Urinary bladder (tissue), 4 donors: Measurements from ENCODE around the gene TBCK. TPM values are rescaled to one million over a fixed set of nuclear protein-coding genes. Genes with fewer than 3 reads are reported as not detected.

Experiments used
- DNase-seq: peaks from one replicate; pipeline ENCODE4 v3.0.0-alpha.2; 2015; ENCODE audit errors: extremely low spot score
- H3K27ac ChIP-seq: one replicate; pipeline ENCODE4 v1.5.1; 2013; ENCODE audit warnings: low read depth, mild to moderate bottlenecking, moderate library complexity
- H3K36me3 ChIP-seq: one replicate; pipeline ENCODE4 v1.6.1; 2013; ENCODE audit warnings: mild to moderate bottlenecking, moderate library complexity; ENCODE audit not compliant: insufficient read depth
- H3K4me1 ChIP-seq: one replicate; pipeline ENCODE4 v1.6.1; 2013; ENCODE audit warnings: mild to moderate bottlenecking, moderate library complexity; ENCODE audit not compliant: insufficient read depth
- H3K4me3 ChIP-seq: one replicate; pipeline ENCODE4 v1.5.1; 2013; ENCODE audit warnings: low read depth, low read length
- WGBS: extraction: QIAGEN DNeasy Blood & Tissue Kit; methylation state at CpG from one replicate; pipeline ENCODE4 v1.1.7; 2013; 5-methylcytosine and 5-hydroxymethylcytosine counted together
- polyA plus RNA-seq: library from polyadenylated mRNA; stranded (reverse); fragments of 200-250 nt; gene quantifications from one replicate; pipeline ENCODE4 v1.2.3, GENCODE V29; 2013
- total RNA-seq: library from RNA; depleted of rRNA; stranded (reverse); fragments of >200 nt; gene quantifications from one replicate; pipeline ENCODE4 v1.2.3, GENCODE V29; 2014
- donor health status: healthy with polysubstance abuse.
- donor health status: healthy.

The TBCK gene
- total RNA-seq (113 TPM), polyA plus RNA-seq (14.1 TPM)

DNA sequence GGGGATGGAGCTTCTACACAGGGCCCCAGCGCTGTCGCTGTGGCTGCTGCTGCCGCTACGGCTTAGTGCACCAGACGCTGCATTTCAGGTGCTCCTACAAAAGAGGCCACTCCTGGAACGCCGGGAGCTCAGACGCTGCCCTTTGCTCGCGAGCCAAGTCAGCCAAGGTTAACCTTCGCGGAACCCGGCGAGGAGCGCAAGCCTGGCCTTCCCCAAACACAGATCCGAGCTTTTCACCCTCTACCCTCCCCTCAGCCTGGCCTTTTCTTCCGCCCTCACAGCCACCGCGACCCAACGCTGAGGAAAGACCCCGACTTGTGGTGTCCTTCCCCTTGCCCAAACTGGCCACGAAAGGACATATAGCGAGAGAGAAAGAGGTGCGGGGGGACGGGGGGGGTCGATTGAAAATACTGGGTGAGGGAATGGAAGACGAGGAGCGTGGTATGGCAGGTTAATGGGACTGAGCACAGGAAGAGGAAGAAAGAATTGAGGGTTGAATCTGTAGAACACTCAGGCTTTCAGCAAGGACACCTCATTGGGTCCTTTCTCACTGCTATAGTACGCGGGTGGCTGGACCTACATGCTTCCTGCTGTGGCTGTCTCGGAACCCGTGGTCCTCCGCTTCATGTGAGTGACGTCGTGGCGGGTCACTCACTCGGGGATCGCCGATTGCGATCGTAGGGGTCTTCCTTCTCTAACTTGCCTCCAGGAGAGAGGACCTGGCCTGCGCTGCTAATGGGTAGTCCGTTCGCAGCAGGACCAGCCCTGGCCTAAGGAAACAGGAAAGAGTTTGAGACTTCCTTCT is at the start of gene TBCK, which contains the start of gene AIMP1:
Gene TBCK, minus strand, starts transcription at position 242 of the 805 bp plus-strand sequence. CDS start 7,249 bp downstream, outside the sequence.
Gene AIMP1, plus strand, starts transcription at position 583 of the 805 bp plus-strand sequence. CDS start 8,460 bp downstream, outside the sequence.
- no peaks in the 10 kb centered on the region for H3K36me3 ChIP-seq
- H3K27ac ChIP-seq, result peak within 1 kb of the TSS; percentile 93
- peaks cover 3% of the 10 kb centered on the region for H3K4me1 ChIP-seq
- H3K4me3 ChIP-seq, result peak within 1 kb of the TSS; percentile 62
- peak; percentile 94 for DNase-seq
- under 1% methylated on average over 44 of the region's 44 CpGs for WGBS

DNA sequence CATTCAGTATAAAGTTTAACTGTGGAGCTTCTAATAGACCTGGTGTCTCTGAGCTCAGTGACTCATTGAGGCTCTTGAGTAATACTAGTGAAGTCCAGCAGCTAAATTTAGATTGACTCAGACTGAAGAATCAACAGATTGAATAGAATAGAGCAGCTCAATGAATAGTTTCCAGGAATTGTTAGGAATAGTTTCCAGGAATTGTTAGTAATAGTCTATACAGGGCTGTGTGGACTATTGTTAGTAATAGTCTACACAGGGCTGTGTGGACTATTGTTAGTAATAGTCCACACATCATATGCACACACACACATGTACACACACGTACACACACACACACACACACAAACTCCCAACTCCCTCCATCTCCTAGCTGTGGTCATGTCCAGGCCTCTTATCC is 49.6 kb upstream of the TBCK start:
- Histone ChIP-seq H3K4me1 (no peaks in the 10 kb centered on the region), H3K27ac (no peak overlapping the region), H3K36me3 (peaks cover 1% of the 10 kb centered on the region), H3K4me3 (no peak overlapping the region)
- 77% methylated on average over 1 of the region's 1 CpG for WGBS
- no peak for DNase-seq

DNA sequence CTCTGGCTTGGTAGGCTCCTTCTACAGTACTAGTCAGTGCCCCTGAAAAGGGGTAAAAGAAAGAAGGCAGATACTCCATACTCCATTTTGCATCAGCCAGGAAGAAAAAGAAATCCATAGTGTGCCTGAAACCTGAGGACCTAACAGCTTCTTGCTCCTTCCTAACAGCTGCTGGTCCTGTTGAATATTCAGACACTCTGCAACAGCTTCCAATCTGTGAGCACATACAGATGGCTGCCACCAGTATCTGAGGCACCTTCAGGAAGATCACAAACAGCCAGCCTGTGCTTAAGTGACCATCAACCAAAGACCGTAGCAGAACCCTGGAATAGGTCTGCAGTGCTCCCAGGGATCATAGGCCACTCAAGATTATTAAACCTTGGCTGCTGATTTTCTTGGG is 48.3 kb upstream of the TBCK start:
- H3K4me3 ChIP-seq, result no peak overlapping the region
- H3K4me1 ChIP-seq, result no peaks in the 10 kb centered on the region
- peaks cover 1% of the 10 kb centered on the region for H3K36me3 ChIP-seq
- no peak for DNase-seq
- WGBS, result 87% methylated on average over 1 of the region's 1 CpG
- no peak overlapping the region for H3K27ac ChIP-seq

DNA sequence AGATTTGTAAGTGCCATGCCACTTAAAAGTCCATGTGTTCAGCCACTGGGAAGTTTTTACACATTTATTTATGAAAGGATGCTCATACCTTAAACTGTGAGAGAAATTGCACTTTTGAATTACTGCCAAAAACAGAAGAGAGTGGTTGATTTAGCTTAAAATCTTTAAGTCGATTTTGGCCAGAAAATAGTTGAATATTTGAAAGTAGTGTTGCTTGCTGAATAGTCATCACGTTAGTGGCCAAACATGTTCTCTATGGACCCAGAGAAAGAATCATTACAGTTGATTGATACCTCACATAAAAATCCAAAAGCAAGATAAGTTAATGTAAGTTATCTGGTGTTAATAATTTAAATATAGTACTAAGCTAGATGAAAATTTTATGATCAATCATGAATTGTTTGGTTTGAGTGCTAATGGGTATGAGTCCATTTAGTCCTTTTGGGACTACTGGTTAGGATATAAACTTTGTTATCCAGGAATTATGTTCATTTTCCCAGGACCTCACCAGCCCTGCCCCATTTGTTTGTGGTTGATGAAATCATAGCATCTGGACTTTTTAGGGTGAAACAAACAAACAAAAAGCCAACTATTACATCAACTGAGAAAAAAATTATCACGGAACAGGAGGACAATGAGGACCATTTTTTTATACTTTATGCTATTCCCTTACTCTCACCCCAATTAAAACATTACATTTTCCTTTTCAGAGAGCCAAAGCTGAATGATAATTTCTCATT is 46.2 kb upstream of the TBCK start:
- H3K36me3 ChIP-seq, result no peaks in the 10 kb centered on the region
- H3K4me1 ChIP-seq, result no peaks in the 10 kb centered on the region
- no peak overlapping the region for H3K4me3 ChIP-seq
- H3K27ac ChIP-seq, result no peak overlapping the region
- no peak for DNase-seq
- 76% methylated on average over 3 of the region's 3 CpGs for WGBS

DNA sequence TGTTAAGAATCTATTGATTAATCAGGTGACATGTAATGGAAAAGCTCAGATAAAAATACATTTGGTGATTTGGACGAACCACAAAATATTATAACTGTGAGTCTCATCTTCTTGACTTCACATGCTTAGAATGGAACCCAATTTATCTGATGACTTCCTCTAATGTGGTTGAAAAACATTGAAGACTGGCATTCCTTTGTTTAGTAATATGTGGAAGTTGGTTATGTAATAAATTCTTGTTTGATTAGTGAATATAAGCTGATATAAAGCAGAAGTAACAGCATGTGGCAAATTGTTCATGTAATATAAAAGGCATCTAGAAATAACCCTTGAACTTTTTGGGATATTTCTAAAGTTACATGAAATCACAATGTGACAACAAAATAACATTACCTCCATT is 42.9 kb upstream of the TBCK start:
- Histone ChIP-seq H3K4me3 (no peak overlapping the region), H3K36me3 (no peaks in the 10 kb centered on the region), H3K27ac (no peak overlapping the region), H3K4me1 (no peaks in the 10 kb centered on the region)
- WGBS, result 88% methylated on average over 1 of the region's 1 CpG
- DNase-seq, result no peak

DNA sequence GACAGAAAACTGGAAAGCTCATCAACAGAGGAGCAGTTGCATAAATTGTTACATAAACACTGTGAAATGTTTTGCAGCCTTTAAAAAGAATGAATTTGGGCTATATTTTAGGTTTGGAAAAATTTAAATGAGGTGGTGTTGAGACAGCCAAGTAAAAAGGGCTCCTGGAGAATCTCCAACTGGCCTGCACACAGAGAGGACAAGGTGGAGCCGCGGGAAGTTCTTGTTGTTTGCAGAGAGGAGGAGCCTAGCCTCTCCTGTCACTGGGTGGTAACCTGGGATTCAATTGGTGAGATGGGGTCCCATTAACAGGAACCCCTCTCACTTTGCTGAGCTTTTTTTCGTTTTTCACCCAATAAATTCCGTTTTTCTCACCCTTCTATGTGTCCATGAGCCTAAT is 39.2 kb upstream of the TBCK start:
- H3K4me1 ChIP-seq, result no peaks in the 10 kb centered on the region
- peaks cover 1% of the 10 kb centered on the region for H3K36me3 ChIP-seq
- no peak overlapping the region for H3K27ac ChIP-seq
- H3K4me3 ChIP-seq, result no peak overlapping the region
- WGBS, result 63% methylated on average over 4 of the region's 4 CpGs
- DNase-seq, result no peak

DNA sequence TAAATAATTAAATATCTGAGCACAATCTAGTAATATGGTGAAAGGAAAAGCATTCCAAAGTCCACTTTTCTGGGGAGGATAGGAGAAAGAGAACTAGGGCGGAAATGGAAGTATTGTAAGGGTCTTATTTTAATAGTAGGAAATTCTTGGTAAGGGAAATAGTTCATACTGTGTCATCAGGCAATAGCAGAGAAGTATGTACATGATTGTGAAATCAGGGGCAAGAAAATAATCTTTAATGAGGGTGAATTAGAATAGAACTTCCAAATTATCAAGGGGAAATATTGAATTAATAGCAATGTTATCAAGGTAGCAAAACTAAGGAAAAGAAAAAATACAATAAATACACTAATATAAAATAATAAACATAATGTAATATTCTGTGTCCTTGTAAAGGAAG is 37.8 kb upstream of the TBCK start:
- WGBS, result 93% methylated on average over 1 of the region's 1 CpG
- Histone ChIP-seq H3K36me3 (peaks cover 1% of the 10 kb centered on the region), H3K4me3 (no peak overlapping the region), H3K27ac (no peak overlapping the region), H3K4me1 (no peaks in the 10 kb centered on the region)
- no peak for DNase-seq

DNA sequence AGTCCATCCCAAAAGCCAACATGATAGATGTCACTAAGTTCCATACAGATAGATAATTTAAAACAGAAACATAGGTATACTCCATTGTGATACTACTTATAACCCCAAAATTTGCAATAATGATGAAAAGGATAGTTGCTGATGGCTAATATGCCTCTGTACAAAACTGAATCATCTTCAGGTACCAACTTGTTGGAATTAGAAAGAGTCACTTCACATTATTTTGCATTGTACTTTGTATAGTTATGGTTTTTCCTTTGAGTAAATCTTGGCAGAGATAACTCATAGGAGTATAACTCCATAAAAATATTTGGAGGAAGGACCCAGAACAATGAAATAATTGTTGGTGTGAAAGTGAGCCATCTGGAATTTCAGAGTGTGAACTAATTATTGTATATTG is 35.0 kb upstream of the TBCK start:
- Histone ChIP-seq H3K36me3 (peaks cover 1% of the 10 kb centered on the region), H3K4me3 (no peak overlapping the region), H3K27ac (no peak overlapping the region), H3K4me1 (no peaks in the 10 kb centered on the region)
- DNase-seq, result no peak

DNA sequence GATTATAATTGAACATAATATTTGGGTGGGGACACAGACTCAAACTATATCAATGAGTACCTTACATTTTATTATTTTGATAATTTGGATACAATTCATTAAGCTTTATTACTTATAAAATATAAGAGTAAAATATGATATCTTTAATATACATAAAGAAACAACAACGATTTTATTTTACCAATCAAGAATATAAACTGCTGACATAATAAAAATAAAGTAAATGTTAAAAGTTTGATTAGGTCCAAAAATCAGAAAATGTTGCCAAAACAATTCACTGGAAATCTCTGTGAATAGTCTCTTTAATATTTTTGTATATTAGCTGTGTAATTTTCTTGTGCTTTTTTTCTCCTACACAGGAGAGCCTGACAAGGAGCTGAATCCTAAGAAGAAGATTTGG is 31.2 kb upstream of the TBCK start:
- WGBS, result 94% methylated on average over 1 of the region's 1 CpG
- no peak for DNase-seq
- H3K27ac ChIP-seq, result no peak overlapping the region
- no peak overlapping the region for H3K4me3 ChIP-seq
- H3K4me1 ChIP-seq, result no peaks in the 10 kb centered on the region
- H3K36me3 ChIP-seq, result peaks cover 1% of the 10 kb centered on the region

DNA sequence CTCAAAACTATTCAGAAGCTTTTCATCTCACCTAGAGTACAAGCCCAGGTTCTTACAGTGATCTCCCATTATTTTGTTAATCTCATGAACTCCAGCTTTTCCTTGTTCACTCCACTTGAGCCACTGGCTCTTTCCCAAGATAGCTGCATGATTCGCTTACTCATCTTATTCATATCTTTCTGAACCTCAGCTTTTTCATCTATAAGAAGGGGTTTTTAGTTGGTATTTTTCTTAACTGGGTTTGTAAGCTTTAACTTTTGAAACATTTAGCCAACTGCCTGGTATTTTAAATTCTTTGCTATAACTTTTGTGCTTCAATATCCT is 28.6 kb upstream of the TBCK start:
- H3K27ac ChIP-seq, result no peak overlapping the region
- no peaks in the 10 kb centered on the region for H3K36me3 ChIP-seq
- no peak overlapping the region for H3K4me3 ChIP-seq
- WGBS, result 77% methylated on average over 1 of the region's 1 CpG
- no peak for DNase-seq
- H3K4me1 ChIP-seq, result no peaks in the 10 kb centered on the region

DNA sequence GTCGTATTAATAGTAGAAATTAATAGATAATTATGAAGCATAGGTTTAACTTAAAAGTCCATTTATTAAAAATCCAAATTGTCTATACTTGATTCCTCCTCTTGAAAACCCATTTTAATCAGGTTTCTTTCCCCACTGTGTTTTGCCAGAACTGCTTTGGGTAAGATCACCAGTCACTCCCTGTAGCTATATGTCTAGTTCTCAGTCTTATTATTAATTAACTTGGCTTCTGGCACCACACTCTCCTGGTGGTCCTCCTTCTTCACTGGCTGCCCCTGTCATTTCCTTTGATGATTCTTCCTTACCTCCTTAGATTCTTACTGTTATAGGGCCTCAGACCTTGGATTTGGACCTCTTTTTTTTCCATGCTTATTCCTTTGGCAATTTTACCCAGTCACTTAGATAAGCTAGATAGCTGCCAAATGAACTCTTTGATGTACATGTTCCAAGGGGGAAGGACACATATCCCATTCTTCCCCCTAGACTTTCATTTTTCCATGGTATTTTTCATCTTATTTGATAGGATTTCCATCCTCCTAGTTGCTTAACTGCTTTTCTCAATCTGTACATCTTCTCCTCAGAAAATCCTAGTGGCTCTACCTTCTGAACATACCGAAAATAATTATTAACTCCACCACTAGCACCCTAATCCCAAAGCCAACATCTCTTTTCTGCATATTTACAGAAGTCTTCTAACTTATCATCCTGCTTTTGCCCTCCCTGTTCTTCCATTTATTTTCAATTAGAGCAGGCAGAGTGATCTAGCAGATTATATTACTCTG is 28.0 kb upstream of the TBCK start:
- no peak for DNase-seq
- Histone ChIP-seq H3K4me1 (no peaks in the 10 kb centered on the region), H3K36me3 (no peaks in the 10 kb centered on the region), H3K4me3 (no peak overlapping the region), H3K27ac (no peak overlapping the region)
- WGBS, result 96% methylated on average over 2 of the region's 2 CpGs

DNA sequence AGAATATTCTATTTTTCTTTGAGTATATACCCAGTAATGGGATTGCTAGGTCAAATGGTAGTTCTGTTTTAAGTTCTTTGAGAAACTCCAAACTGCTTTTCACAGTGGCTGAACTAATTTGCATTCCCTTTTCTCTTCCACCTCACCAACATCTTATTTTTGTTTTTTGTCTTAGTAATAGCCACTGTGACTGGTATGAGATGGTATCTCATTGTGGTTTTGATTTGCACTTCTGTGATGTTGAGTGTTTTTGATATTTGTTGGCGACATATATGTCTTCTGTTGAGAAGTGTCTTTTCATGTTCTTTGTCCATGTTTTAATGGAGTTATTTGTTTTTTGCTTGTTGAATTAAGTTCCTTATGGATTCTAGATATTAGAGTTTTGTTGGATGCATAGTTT is 24.8 kb upstream of the TBCK start:
- Histone ChIP-seq H3K36me3 (peaks cover 9% of the 10 kb centered on the region), H3K4me1 (no peaks in the 10 kb centered on the region), H3K4me3 (no peak overlapping the region), H3K27ac (no peak overlapping the region)
- no peak for DNase-seq
- WGBS, result 95% methylated on average over 1 of the region's 1 CpG

DNA sequence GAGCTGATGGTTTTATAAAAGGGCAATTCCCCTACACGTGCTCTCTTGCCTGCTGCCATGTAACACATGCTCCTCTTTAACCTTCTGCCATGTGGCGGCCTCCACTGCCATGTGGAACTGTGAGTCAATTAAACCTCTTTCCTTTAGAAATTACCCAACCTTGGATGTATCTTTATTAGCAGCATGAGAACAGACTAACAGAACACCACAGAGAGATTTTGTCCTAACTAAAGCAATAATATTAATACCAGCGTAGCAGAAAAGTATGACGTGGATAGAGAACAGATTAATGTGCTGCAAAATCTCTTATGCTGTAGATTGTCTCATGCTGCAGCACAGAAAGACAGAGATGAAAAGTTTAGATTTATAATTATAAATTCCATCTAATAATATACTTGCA is 23.4 kb upstream of the TBCK start:
- DNase-seq, result no peak
- WGBS, result 85% methylated on average over 4 of the region's 4 CpGs
- peaks cover 9% of the 10 kb centered on the region for H3K36me3 ChIP-seq

DNA sequence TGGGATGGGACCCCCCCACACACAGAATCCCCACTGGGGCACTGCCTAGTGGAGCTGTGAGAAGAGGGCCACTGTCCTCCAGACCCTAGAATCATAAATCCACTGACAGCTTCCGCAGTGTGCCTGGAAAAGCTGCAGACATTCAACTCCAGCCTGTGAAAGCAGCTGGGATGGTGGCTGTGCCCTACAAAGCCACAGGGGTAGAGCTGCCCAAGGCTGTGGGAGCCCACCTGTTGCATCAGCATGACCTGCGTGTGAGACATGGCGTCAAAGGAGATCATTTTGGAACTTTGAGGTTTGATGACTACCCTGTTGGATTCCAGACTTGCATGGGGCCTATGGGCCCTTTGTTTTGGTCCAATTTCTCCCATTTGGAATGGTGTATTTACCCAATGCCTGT is 22.7 kb upstream of the TBCK start:
- peaks cover 9% of the 10 kb centered on the region for H3K36me3 ChIP-seq
- H3K4me3 ChIP-seq, result no peak overlapping the region
- WGBS, result 97% methylated on average over 3 of the region's 3 CpGs
- H3K4me1 ChIP-seq, result no peaks in the 10 kb centered on the region
- no peak overlapping the region for H3K27ac ChIP-seq
- no peak for DNase-seq

More for the DNA sequence above, 23.4 kb upstream of the TBCK start:
- Histone ChIP-seq H3K27ac (no peak overlapping the region), H3K4me1 (no peaks in the 10 kb centered on the region), H3K4me3 (no peak overlapping the region)
